ENCODE data around the gene VPS4B. TPM values are rescaled to one million over a fixed set of nuclear protein-coding genes. Genes with fewer than 3 reads are reported as not detected.
A peak's percentile ranks its signal among the peaks of the same experiment; 100 is the strongest.
"Not testable (repeated sequence)": the region's sequence is repeated elsewhere in the genome, so short reads cannot be mapped to it uniquely, and the experiment has no call there.

The VPS4B gene
- total RNA-seq, 1 experiment from 2014 or later = 59.7 TPM

DNA sequence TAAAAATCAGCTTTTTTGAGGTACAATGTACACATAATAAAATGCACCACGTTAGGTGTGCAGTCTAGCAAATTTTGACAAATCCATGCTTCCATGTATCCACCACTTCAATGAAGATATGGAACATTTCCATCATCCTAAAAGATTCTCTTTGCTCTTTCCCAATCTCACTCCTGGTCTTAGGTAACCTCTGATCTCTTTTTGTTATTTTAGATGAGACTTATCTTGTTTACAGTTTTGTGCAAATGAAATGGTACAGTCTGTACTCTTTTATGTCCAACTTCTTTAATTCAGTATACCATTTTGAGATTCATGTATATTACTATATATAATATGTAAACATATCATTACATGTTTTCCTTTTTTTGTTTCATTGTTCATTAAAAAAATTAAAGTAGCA lies 38.1 kb upstream of the VPS4B start:
- Histone ChIP-seq H3K36me3 (ENCODE audit: low read depth) (no peaks in the 10 kb centered on the region), H3F3A (ENCODE audit: insufficient read depth, low read depth) (0 out of 2 replicates have a peak, but pooled peaks cover 4% of the 10 kb centered on the region), H3K4me1 (replicated peaks; ENCODE audit: insufficient read depth) (peaks cover 20% of the 10 kb centered on the region), H3K4me3 (no peak overlapping the region), H3K27me3 (ENCODE audit: insufficient read depth, low read depth) (no peaks in the 10 kb centered on the region), H3K9me2 (ENCODE audit: insufficient read depth) (no peaks in the 10 kb centered on the region), H3K27ac (no peak overlapping the region), H3K9me3 (ENCODE audit: insufficient read depth, low read depth) (peaks cover 5% of the 10 kb centered on the region; the same call in 1 of the 2 replicates), H3K79me2 (ENCODE audit: low read depth) (no peaks in the 10 kb centered on the region), H3K4me2 (no peak overlapping the region), H2AFZ (no peak overlapping the region), H4K20me1 (ENCODE audit: insufficient read depth) (no peaks in the 10 kb centered on the region)
- CTCF ChIA-PET = no interaction called here
- intact Hi-C loops (cut with micrococcal nuclease; ENCODE audit: unreplicated experiment) = no loop called here
- POLR2A ChIA-PET (ENCODE audit: unreplicated experiment) = no interaction called here
- DNase-seq = no peak
- no TSS peak for BruUV-seq (replicated peaks)
- TF ChIP-seq EZH2 (IDR thresholded peaks at IDR 0.05; ENCODE audit: low read depth) = no peak
- TF ChIP-seq, protein P1, sequence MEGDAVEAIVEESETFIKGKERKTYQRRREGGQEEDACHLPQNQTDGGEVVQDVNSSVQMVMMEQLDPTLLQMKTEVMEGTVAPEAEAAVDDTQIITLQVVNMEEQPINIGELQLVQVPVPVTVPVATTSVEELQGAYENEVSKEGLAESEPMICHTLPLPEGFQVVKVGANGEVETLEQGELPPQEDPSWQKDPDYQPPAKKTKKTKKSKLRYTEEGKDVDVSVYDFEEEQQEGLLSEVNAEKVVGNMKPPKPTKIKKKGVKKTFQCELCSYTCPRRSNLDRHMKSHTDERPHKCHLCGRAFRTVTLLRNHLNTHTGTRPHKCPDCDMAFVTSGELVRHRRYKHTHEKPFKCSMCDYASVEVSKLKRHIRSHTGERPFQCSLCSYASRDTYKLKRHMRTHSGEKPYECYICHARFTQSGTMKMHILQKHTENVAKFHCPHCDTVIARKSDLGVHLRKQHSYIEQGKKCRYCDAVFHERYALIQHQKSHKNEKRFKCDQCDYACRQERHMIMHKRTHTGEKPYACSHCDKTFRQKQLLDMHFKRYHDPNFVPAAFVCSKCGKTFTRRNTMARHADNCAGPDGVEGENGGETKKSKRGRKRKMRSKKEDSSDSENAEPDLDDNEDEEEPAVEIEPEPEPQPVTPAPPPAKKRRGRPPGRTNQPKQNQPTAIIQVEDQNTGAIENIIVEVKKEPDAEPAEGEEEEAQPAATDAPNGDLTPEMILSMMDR (conservative IDR thresholded peaks at IDR 0.05) = no peak

DNA sequence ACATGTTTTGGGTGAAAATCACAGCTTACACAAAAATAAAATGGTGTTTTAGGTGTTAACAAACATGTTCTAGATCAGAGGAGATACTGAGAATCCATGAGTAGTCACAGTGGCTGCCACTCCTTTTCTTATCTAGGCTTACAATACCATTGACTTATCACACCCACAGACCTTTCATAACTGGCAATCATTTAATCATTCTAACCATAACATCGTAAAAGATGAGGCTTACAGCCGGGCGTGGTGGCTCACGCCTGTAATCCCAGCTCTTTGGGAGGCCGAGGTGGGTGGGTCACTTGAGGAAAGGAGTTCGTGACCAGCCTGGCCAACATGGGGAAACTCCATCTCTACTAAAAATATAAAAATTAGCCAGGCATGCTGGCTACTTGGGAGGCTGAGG lies 35.7 kb upstream of the VPS4B start:
- TF ChIP-seq, protein P1 (conservative IDR thresholded peaks at IDR 0.05) = no peak
- TF ChIP-seq EZH2 (IDR thresholded peaks at IDR 0.05; ENCODE audit: low read depth) = no peak
- no peaks in the 10 kb centered on the region for H3K79me2 ChIP-seq (ENCODE audit: low read depth)
- H3F3A ChIP-seq (ENCODE audit: insufficient read depth, low read depth) = peaks cover 22% of the 10 kb centered on the region; the same call in 1 of the 2 replicates
- no peaks in the 10 kb centered on the region for H4K20me1 ChIP-seq (ENCODE audit: insufficient read depth)
- intact Hi-C loops (cut with micrococcal nuclease; ENCODE audit: unreplicated experiment) = no loop called here
- no peak overlapping the region for H3K4me3 ChIP-seq
- peaks cover 5% of the 10 kb centered on the region; the same call in 1 of the 2 replicates for H3K9me3 ChIP-seq (ENCODE audit: insufficient read depth, low read depth)
- no peaks in the 10 kb centered on the region for H3K27me3 ChIP-seq (ENCODE audit: insufficient read depth, low read depth)
- ChIA-PET CTCF (no interaction called here), POLR2A (ENCODE audit: unreplicated experiment) (no interaction called here)
- DNase-seq = peak in 1 of 2 experiments; percentile 46
- peak overlapping the region; percentile 31; the same call in 1 of the 2 replicates for H3K27ac ChIP-seq
- no peak overlapping the region for H3K4me2 ChIP-seq
- H3K4me1 ChIP-seq (replicated peaks; ENCODE audit: insufficient read depth) = peaks cover 34% of the 10 kb centered on the region
- H2AFZ ChIP-seq = peak overlapping the region; percentile 67
- H3K36me3 ChIP-seq (ENCODE audit: low read depth) = no peaks in the 10 kb centered on the region
- H3K9me2 ChIP-seq (ENCODE audit: insufficient read depth) = no peaks in the 10 kb centered on the region
- BruUV-seq (replicated peaks) = no TSS peak

DNA sequence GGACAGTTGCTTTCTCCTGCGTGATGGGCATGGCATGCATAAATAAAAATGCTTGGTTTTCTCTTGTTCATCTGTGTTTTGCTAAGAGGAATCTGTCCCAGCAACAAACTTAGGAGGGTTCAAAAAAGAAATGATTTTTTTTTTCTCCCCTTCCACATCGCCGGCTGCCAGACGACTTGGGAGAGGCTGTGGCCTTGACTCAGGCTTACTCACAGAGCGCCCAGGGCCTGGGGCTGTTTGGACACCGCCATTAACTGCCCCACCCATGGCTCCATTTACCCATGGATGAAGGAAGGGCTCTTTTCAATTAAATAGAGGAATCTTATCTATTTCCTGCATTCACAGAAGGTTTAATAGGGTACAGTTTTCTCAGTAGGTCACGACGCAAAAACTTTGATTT lies 32.2 kb upstream of the VPS4B start:
- Histone ChIP-seq H2AFZ (peak overlapping the region; percentile 70), H3K36me3 (ENCODE audit: low read depth) (no peaks in the 10 kb centered on the region), H3K27me3 (ENCODE audit: insufficient read depth, low read depth) (no peaks in the 10 kb centered on the region), H3K79me2 (ENCODE audit: low read depth) (no peaks in the 10 kb centered on the region), H4K20me1 (ENCODE audit: insufficient read depth) (no peaks in the 10 kb centered on the region), H3F3A (ENCODE audit: insufficient read depth, low read depth) (peaks cover 31% of the 10 kb centered on the region), H3K9me3 (ENCODE audit: insufficient read depth, low read depth) (peaks cover 4% of the 10 kb centered on the region; the same call in 1 of the 2 replicates), H3K27ac (peak overlapping the region; percentile 86), H3K9me2 (ENCODE audit: insufficient read depth) (no peaks in the 10 kb centered on the region), H3K4me2 (peak overlapping the region; percentile 77), H3K4me3 (peak overlapping the region; percentile 15; the same call in 1 of the 2 replicates), H3K4me1 (replicated peaks; ENCODE audit: insufficient read depth) (peaks cover 52% of the 10 kb centered on the region)
- ChIA-PET CTCF (no interaction called here), POLR2A (ENCODE audit: unreplicated experiment) (interaction anchor here (0.5 to 0.6 kb wide), 2 partner anchors 15 to 52 kb away, joined by 3 to 7 read pairs; no protein-coding TSS in a partner anchor)
- peak; percentile 76 to 93 for DNase-seq
- no peak for TF ChIP-seq EZH2 (IDR thresholded peaks at IDR 0.05; ENCODE audit: low read depth)
- TF ChIP-seq, protein P1 (conservative IDR thresholded peaks at IDR 0.05) = no peak
- intact Hi-C loops (cut with micrococcal nuclease; ENCODE audit: unreplicated experiment) = loop anchor here (1.0 to 2.0 kb wide), 2 partner anchors 22 to 27 kb away; partner anchors contain the start of gene SERPINB5
- no TSS peak for BruUV-seq (replicated peaks)

DNA sequence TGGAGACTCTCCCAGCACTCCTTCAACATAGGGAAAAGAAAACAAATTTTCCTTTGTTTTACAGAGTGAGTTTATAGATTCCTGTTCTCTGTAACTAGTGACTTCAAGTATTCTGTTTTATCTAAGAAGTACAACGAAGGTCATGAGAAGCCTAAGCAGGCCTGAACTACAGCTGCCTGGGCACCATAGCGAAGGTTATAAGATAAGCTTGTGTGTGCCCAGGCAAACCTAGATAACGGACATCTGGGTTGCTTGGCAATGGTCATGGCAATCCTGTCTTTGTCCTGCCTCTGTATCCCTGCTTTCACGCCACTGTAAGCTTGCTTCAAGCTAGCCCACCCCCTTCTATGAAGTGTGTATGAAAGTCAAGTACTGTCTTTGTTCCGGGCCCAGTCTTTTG lies 30.5 kb upstream of the VPS4B start:
- Histone ChIP-seq H3K4me1 (replicated peaks; ENCODE audit: insufficient read depth) (peaks cover 47% of the 10 kb centered on the region), H3K27ac (peak overlapping the region; percentile 86), H3F3A (ENCODE audit: insufficient read depth, low read depth) (peaks cover 31% of the 10 kb centered on the region), H3K4me2 (peak overlapping the region; percentile 77)
- intact Hi-C loops (cut with micrococcal nuclease; ENCODE audit: unreplicated experiment); H3K9me2 ChIP-seq (ENCODE audit: insufficient read depth); BruUV-seq (replicated peaks); H2AFZ ChIP-seq; H4K20me1 ChIP-seq (ENCODE audit: insufficient read depth); H3K27me3 ChIP-seq (ENCODE audit: insufficient read depth, low read depth); POLR2A ChIA-PET (ENCODE audit: unreplicated experiment); H3K9me3 ChIP-seq (ENCODE audit: insufficient read depth, low read depth); H3K79me2 ChIP-seq (ENCODE audit: low read depth); DNase-seq; H3K36me3 ChIP-seq (ENCODE audit: low read depth); CTCF ChIA-PET; H3K4me3 ChIP-seq: not testable (repeated sequence)

Data from PC-9 (cell line).